Measurements from ENCODE around the gene TMEM163. TPM values are rescaled to one million over a fixed set of nuclear protein-coding genes. Genes with fewer than 3 reads are reported as not detected.

TMEM163 gene
- total and polyA plus RNA-seq, 8 donors = 0.58 to 16.7 (median 3.2) TPM; not detected in 1

GRCh38 chr2:134739236-134739878, 20.6 kb upstream of the TMEM163 start:
- no peak for DNase-seq
- H3K4me3 ChIP-seq = no peak overlapping the region
- peaks cover 0 to 4% (median 0%) of the 10 kb centered on the region in 3 donors for H3K27me3 ChIP-seq
- intact Hi-C loops (cut with DNase I; ENCODE audit: low total_unique reads) = loop anchor here (10.0 kb wide), 1 partner anchor 155 kb away; no protein-coding TSS in a partner anchor
- H3K4me1 ChIP-seq = no peaks in the 10 kb centered on the region
- no peak for TF ChIP-seq POLR2AphosphoS5 (IDR thresholded peaks at IDR 0.05)
- no peak for TF ChIP-seq POLR2A (IDR thresholded peaks at IDR 0.05)
- no peak for TF ChIP-seq EP300 (IDR thresholded peaks at IDR 0.05)
- TF ChIP-seq CTCF (IDR thresholded peaks at IDR 0.05) = no peak
- no peaks in the 10 kb centered on the region for H3K9me3 ChIP-seq
- H3K27ac ChIP-seq = peak overlapping the region in 1 of 5 donors; percentile 5
- H3K36me3 ChIP-seq = no peaks in the 10 kb centered on the region
- 50 to 88% (median 70%) methylated on average over 1 of the region's 1 CpG for WGBS, 5 donors

- Histone ChIP-seq H3K9me3 (no peaks in the 10 kb centered on the region), H3K4me3 (no peak overlapping the region), H3K27me3 (peaks cover 0 to 4% (median 0%) of the 10 kb centered on the region in 3 donors), H3K36me3 (no peaks in the 10 kb centered on the region), H3K27ac (no peak overlapping the region), H3K4me1 (no peaks in the 10 kb centered on the region)
- no peak for DNase-seq
- WGBS, 5 donors = 66 to 86% (median 71%) methylated on average over 2 of the region's 2 CpGs
- no peak for TF ChIP-seq EP300 (IDR thresholded peaks at IDR 0.05)
- TF ChIP-seq CTCF (IDR thresholded peaks at IDR 0.05) = no peak
- TF ChIP-seq POLR2AphosphoS5 (IDR thresholded peaks at IDR 0.05) = no peak
- no peak for TF ChIP-seq POLR2A (IDR thresholded peaks at IDR 0.05)
- intact Hi-C loops (cut with DNase I; ENCODE audit: low total_unique reads) = loop anchor here (10.0 kb wide), 1 partner anchor 154 kb away; no protein-coding TSS in a partner anchor
These were observed 19.5 kb upstream of the TMEM163 start for GRCh38 chr2:134738141-134738870.

GRCh38 chr2:134737671-134738070, 18.9 kb upstream of the TMEM163 start:
- peak in 1 of 2 donors; percentile 44 for DNase-seq

More at GRCh38 chr2:134737671-134738070, 18.9 kb upstream of the TMEM163 start:
- Histone ChIP-seq H3K4me1 (no peaks in the 10 kb centered on the region), H3K27ac (no peak overlapping the region), H3K9me3 (no peaks in the 10 kb centered on the region), H3K27me3 (peaks cover 0 to 4% (median 0%) of the 10 kb centered on the region in 3 donors), H3K36me3 (no peaks in the 10 kb centered on the region), H3K4me3 (no peak overlapping the region)
- intact Hi-C loops (cut with DNase I; ENCODE audit: low total_unique reads) = loop anchor here (10.0 kb wide), 1 partner anchor 153 kb away; no protein-coding TSS in a partner anchor
- TF ChIP-seq POLR2AphosphoS5 (IDR thresholded peaks at IDR 0.05) (no peak), CTCF (IDR thresholded peaks at IDR 0.05) (no peak), POLR2A (IDR thresholded peaks at IDR 0.05) (no peak), EP300 (IDR thresholded peaks at IDR 0.05) (no peak)
- WGBS, 5 donors = 22 to 53% (median 35%) methylated on average over 5 of the region's 5 CpGs

All from stomach (tissue), 9 donors.